K562 (cell line): ENCODE data around the gene PLXDC1. TPM values are rescaled to one million over a fixed set of nuclear protein-coding genes. Genes with fewer than 3 reads are reported as not detected.

Experiments used
- ARNT ChIP-seq, 2 experiments: fragments of 450-650 bp; IDR thresholded peaks; 2 replicates each; pipeline ENCODE4 v1.6.1; 2016; ENCODE audit warnings: mild to moderate bottlenecking in 1 of 2
- CBFA2T2 ChIP-seq: fragments of 450-650 bp; conservative IDR thresholded peaks from 2 replicates; pipeline ENCODE4 v1.6.1; 2017; ENCODE audit warnings: mild to moderate bottlenecking
- CHD2 ChIP-seq: IDR thresholded peaks from 2 replicates; pipeline ENCODE4 v1.6.1; 2011; ENCODE audit warnings: low read depth, low read length
- EHMT2 ChIP-seq: fragments of 450-650 bp; IDR thresholded peaks from 2 replicates; pipeline ENCODE4 v1.6.1; 2018; ENCODE audit warnings: antibody characterized with exemption
- FOXK2 ChIP-seq, 2 experiments: fragments of 450-650 bp; IDR thresholded peaks in 1 of 2; conservative IDR thresholded peaks in 1 of 2; 2 replicates each; pipeline ENCODE4 v1.6.1; 2016; ENCODE audit warnings: low read depth in 2 of 2, mild to moderate bottlenecking in 1 of 2
- HDGF ChIP-seq: fragments of 450-650 bp; IDR thresholded peaks from 2 replicates; pipeline ENCODE4 v1.6.1; 2016
- HNRNPUL1 ChIP-seq: fragments of 200-400 bp; formaldehyde crosslinking; IDR thresholded peaks from 2 replicates; pipeline ENCODE4 v1.6.1; 2017; ENCODE audit warnings: low read length
- NR2C1 ChIP-seq, 2 experiments: fragments of 450-650 bp; IDR thresholded peaks; 2 replicates each; pipeline ENCODE4 v1.6.1; 2017; ENCODE audit warnings: mild to moderate bottlenecking in 2 of 2, antibody characterized with exemption in 1 of 2, inconsistent platforms in 1 of 2, missing compliant biosample characterization in 1 of 2, missing genetic modification characterization in 1 of 2
- PURB ChIP-seq: sonication (generic); formaldehyde crosslinking; IDR thresholded peaks from 2 replicates; pipeline ENCODE4 v1.9.0; 2021; ENCODE audit warnings: low read depth, mild to moderate bottlenecking, missing genetic modification reagents
- RB1 ChIP-seq: fragments of 450-650 bp; IDR thresholded peaks from 2 replicates; pipeline ENCODE4 v1.6.1; 2017; ENCODE audit warnings: low read depth, mild to moderate bottlenecking
- RBFOX2 ChIP-seq: fragments of 200-400 bp; formaldehyde crosslinking; IDR thresholded peaks from 2 replicates; pipeline ENCODE4 v1.6.1; 2017; ENCODE audit warnings: low read depth, mild to moderate bottlenecking, low read length, moderate library complexity
- SETDB1 ChIP-seq: IDR thresholded peaks from one replicate; pipeline ENCODE4 v1.6.1; 2012; ENCODE audit warnings: low read length, control low read depth, inconsistent platforms
- SUPT5H ChIP-seq: fragments of 450-650 bp; IDR thresholded peaks from 2 replicates; pipeline ENCODE4 v1.6.1; 2016
- TGIF2 ChIP-seq: sonication (generic); formaldehyde crosslinking; IDR thresholded peaks from 2 replicates; pipeline ENCODE4 v1.8.1; 2022; ENCODE audit warnings: mild to moderate bottlenecking, missing genetic modification reagents, moderate library complexity
- ZNF239 ChIP-seq: fragments of 250-450 bp; sonication (Bioruptor Pico); IDR thresholded peaks from 2 replicates; pipeline ENCODE4 v1.4.0; 2020; ENCODE audit warnings: mild to moderate bottlenecking
- ZNF696 ChIP-seq: fragments of 250-450 bp; sonication (Bioruptor Pico); conservative IDR thresholded peaks from 2 replicates; pipeline ENCODE4 v1.4.0; 2020; ENCODE audit warnings: mild to moderate bottlenecking, moderate library complexity
- ZNF75A ChIP-seq: fragments of 450-650 bp; formaldehyde crosslinking; IDR thresholded peaks from 2 replicates; pipeline ENCODE4 v1.4.0; 2020; ENCODE audit warnings: mild to moderate bottlenecking
- ZNF785 ChIP-seq: fragments of 250-450 bp; sonication (Bioruptor Pico); IDR thresholded peaks from 2 replicates; pipeline ENCODE4 v1.4.0; 2020; ENCODE audit warnings: mild to moderate bottlenecking
- polyA plus RNA-seq, 8 experiments: library from polyadenylated mRNA; depleted of rRNA in 4 of 8; stranded (reverse) in 5 of 8; unstranded in 3 of 8; fragments of >200 nt; fragmentation: Nextera tagmentation in 2 of 8; fragmentation: Illumina TruSeq in 1 of 8; extraction: Ambion mirVana in 2 of 8; extraction: Trizol in 1 of 8; gene quantifications; 2 replicates each; pipeline versions ENCODE4 v1.2.1 to v1.2.3, GENCODE V29; 2011 to 2014; ENCODE audit warnings: inconsistent platforms in 1 of 8, missing spikeins in 1 of 8
- total RNA-seq, 7 experiments: library from RNA; depleted of rRNA in 6 of 7; stranded (reverse); fragments of >200 nt in 6 of 7; fragmentation: Illumina TruSeq in 2 of 7; extraction: Trizol in 2 of 7; gene quantifications; 2 replicates each; pipeline versions ENCODE4 v1.2.1 to v1.2.3, GENCODE V29; 2011 to 2021; ENCODE audit warnings: low replicate concordance in 1 of 7
- TF ChIP-seq, protein P1 (sequence below): fragments of 450-650 bp; formaldehyde crosslinking; conservative IDR thresholded peaks from 2 replicates; pipeline ENCODE4 v1.4.0; 2022; ENCODE audit warnings: mild to moderate bottlenecking, missing genetic modification characterization
- TF ChIP-seq, protein P2 (sequence below): fragments of 450-650 bp; IDR thresholded peaks from 2 replicates; pipeline ENCODE4 v1.6.1; 2016
- TF ChIP-seq, protein P3 (sequence below): sonication (generic); formaldehyde crosslinking; IDR thresholded peaks from 2 replicates; pipeline ENCODE4 v1.8.1; 2023; ENCODE audit warnings: mild to moderate bottlenecking, missing genetic modification reagents
- TF ChIP-seq, protein P4 (sequence below): sonication (generic); formaldehyde crosslinking; IDR thresholded peaks from 2 replicates; pipeline ENCODE4 v1.8.1; 2023; ENCODE audit warnings: mild to moderate bottlenecking, missing genetic modification reagents
- TF ChIP-seq, protein P5 (sequence below), 2 experiments: fragments of 450-650 bp; conservative IDR thresholded peaks; 2 replicates each; pipeline ENCODE4 v1.6.1; 2017; ENCODE audit warnings: mild to moderate bottlenecking in 2 of 2, moderate library complexity in 2 of 2

The PLXDC1 gene
- total and polyA plus RNA-seq, 9 of the 15 experiments (the other 6 are each of a cell fraction or from before 2014, with no cell fraction given), result not detected

DNA sequence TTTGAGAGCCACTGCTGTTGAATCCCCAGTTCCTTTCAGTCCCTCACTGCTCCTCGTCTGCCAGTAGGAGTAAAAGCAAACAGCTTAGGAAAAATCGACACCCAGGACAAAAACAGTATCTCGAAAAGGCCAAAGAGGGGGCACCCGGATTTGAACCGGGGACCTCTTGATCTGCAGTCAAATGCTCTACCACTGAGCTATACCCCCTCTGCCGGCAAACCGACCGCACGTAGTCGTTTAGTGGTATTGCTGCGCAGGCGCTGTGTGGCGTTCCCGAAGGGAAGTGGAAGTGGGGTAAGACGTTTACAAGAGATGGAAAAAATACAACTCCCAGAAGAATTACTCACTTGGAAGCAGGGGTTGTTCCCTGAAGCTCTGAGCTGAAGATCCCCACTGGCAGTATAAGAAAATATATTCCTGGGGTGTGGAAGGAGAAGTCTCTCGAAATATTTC is 2.2 kb upstream of the PLXDC1 start (continued):
- TF ChIP-seq, protein P1, sequence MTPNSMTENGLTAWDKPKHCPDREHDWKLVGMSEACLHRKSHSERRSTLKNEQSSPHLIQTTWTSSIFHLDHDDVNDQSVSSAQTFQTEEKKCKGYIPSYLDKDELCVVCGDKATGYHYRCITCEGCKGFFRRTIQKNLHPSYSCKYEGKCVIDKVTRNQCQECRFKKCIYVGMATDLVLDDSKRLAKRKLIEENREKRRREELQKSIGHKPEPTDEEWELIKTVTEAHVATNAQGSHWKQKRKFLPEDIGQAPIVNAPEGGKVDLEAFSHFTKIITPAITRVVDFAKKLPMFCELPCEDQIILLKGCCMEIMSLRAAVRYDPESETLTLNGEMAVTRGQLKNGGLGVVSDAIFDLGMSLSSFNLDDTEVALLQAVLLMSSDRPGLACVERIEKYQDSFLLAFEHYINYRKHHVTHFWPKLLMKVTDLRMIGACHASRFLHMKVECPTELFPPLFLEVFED (CRISPR knock-in tag), result no peak
- TF ChIP-seq TGIF2 (CRISPR knock-in tag) (no peak), HNRNPUL1 (no peak), ZNF696 (no peak), SETDB1 (no peak), ARNT (IDR thresholded peaks at IDR 0.05) (peak in 1 of 2 experiments; percentile 55; a peak in 2 of 4 replicates), CBFA2T2 (no peak), EHMT2 (no peak), ZNF239 (no peak), HDGF (no peak), ZNF785 (no peak), ZNF75A (CRISPR knock-in tag) (no peak), PURB (no peak), CHD2 (0 out of 2 replicates have a peak, but pooled peaks have one; percentile 29), FOXK2 (conservative IDR thresholded peaks at IDR 0.05 in 1 of 2, IDR thresholded peaks at IDR 0.05 in 1 of 2; ENCODE audit: low read depth in 2 of 2) (peak in 1 of 2 experiments; percentile 35; a peak in 1 of 4 replicates), RBFOX2 (0 out of 2 replicates have a peak, but pooled peaks have one; percentile 10), NR2C1 (IDR thresholded peaks at IDR 0.05) (no peak), NR2C1 (tag; IDR thresholded peaks at IDR 0.05) (no peak), RB1 (no peak; the same call in 1 of the 2 replicates), SUPT5H (no peak)
- TF ChIP-seq, protein P2, sequence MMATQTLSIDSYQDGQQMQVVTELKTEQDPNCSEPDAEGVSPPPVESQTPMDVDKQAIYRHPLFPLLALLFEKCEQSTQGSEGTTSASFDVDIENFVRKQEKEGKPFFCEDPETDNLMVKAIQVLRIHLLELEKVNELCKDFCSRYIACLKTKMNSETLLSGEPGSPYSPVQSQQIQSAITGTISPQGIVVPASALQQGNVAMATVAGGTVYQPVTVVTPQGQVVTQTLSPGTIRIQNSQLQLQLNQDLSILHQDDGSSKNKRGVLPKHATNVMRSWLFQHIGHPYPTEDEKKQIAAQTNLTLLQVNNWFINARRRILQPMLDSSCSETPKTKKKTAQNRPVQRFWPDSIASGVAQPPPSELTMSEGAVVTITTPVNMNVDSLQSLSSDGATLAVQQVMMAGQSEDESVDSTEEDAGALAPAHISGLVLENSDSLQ, result no peak
- TF ChIP-seq, protein P3, sequence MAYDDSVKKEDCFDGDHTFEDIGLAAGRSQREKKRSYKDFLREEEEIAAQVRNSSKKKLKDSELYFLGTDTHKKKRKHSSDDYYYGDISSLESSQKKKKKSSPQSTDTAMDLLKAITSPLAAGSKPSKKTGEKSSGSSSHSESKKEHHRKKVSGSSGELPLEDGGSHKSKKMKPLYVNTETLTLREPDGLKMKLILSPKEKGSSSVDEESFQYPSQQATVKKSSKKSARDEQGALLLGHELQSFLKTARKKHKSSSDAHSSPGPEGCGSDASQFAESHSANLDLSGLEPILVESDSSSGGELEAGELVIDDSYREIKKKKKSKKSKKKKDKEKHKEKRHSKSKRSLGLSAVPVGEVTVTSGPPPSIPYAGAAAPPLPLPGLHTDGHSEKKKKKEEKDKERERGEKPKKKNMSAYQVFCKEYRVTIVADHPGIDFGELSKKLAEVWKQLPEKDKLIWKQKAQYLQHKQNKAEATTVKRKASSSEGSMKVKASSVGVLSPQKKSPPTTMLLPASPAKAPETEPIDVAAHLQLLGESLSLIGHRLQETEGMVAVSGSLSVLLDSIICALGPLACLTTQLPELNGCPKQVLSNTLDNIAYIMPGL (CRISPR knock-in tag), result no peak; the same call in 1 of the 2 replicates
- TF ChIP-seq, protein P4, sequence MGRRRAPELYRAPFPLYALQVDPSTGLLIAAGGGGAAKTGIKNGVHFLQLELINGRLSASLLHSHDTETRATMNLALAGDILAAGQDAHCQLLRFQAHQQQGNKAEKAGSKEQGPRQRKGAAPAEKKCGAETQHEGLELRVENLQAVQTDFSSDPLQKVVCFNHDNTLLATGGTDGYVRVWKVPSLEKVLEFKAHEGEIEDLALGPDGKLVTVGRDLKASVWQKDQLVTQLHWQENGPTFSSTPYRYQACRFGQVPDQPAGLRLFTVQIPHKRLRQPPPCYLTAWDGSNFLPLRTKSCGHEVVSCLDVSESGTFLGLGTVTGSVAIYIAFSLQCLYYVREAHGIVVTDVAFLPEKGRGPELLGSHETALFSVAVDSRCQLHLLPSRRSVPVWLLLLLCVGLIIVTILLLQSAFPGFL (CRISPR knock-in tag), result 0 out of 2 replicates have a peak, but pooled peaks have one; percentile 24
- TF ChIP-seq, protein P5, sequence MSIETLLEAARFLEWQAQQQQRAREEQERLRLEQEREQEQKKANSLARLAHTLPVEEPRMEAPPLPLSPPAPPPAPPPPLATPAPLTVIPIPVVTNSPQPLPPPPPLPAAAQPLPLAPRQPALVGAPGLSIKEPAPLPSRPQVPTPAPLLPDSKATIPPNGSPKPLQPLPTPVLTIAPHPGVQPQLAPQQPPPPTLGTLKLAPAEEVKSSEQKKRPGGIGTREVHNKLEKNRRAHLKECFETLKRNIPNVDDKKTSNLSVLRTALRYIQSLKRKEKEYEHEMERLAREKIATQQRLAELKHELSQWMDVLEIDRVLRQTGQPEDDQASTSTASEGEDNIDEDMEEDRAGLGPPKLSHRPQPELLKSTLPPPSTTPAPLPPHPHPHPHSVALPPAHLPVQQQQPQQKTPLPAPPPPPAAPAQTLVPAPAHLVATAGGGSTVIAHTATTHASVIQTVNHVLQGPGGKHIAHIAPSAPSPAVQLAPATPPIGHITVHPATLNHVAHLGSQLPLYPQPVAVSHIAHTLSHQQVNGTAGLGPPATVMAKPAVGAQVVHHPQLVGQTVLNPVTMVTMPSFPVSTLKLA (conservative IDR thresholded peaks at IDR 0.05), result no peak
